HepG2 (cell line): ENCODE data around the gene TOM1L2. TPM values are rescaled to one million over a fixed set of nuclear protein-coding genes. Genes with fewer than 3 reads are reported as not detected.

ENCODE experiments used
- ATF7 ChIP-seq, 2 experiments: fragments of 450-650 bp in 1 of 2; sonication (generic) in 1 of 2; formaldehyde crosslinking in 1 of 2; IDR thresholded peaks; 2 replicates each; pipeline versions ENCODE4 v1.4.0 to v1.6.1; 2016 to 2020; ENCODE audit warnings: antibody characterized with exemption in 1 of 2, mild to moderate bottlenecking in 1 of 2, missing genetic modification reagents in 1 of 2
- GTF2F1 ChIP-seq: fragments of 150-350 bp; IDR thresholded peaks from 2 replicates; pipeline ENCODE4 v1.6.1; 2014; ENCODE audit warnings: low read length
- HIVEP1 ChIP-seq: sonication (generic); formaldehyde crosslinking; IDR thresholded peaks from 2 replicates; pipeline ENCODE4 v1.4.0; 2020; ENCODE audit warnings: mild to moderate bottlenecking, missing genetic modification reagents
- IRF2 ChIP-seq: IDR thresholded peaks from 2 replicates; pipeline ENCODE4 v1.6.1; 2018; ENCODE audit warnings: missing genetic modification reagents, missing compliant biosample characterization
- MAFK ChIP-seq, 2 experiments: IDR thresholded peaks in 1 of 2; conservative IDR thresholded peaks in 1 of 2; 2 replicates each; pipeline ENCODE4 v1.6.1; 2011; ENCODE audit warnings: improper control_type of control experiment in 2 of 2, low read length in 2 of 2
- RBAK ChIP-seq: sonication (generic); formaldehyde crosslinking; IDR thresholded peaks from 2 replicates; pipeline ENCODE4 v1.5.1; 2020; ENCODE audit warnings: mild to moderate bottlenecking, missing genetic modification reagents
- RFXANK ChIP-seq: IDR thresholded peaks from 2 replicates; pipeline ENCODE4 v1.6.1; 2016
- SMAD1 ChIP-seq: sonication (generic); formaldehyde crosslinking; IDR thresholded peaks from 2 replicates; pipeline ENCODE4 v1.4.0; 2020; ENCODE audit warnings: missing genetic modification reagents, low read depth, mild to moderate bottlenecking, borderline replicate concordance
- TBL1XR1 ChIP-seq: fragments of 150-350 bp; IDR thresholded peaks from 2 replicates; pipeline ENCODE4 v1.6.1; 2014; ENCODE audit warnings: borderline replicate concordance, low read length; ENCODE audit not compliant: partially characterized antibody
- TEAD2 ChIP-seq: sonication (generic); formaldehyde crosslinking; IDR thresholded peaks from 2 replicates; pipeline ENCODE4 v1.9.0; 2021; ENCODE audit warnings: missing genetic modification reagents
- TP53 ChIP-seq: sonication (generic); formaldehyde crosslinking; conservative IDR thresholded peaks from 2 replicates; pipeline ENCODE4 v1.4.0; 2020; ENCODE audit warnings: missing genetic modification reagents
- ZEB1 ChIP-seq: IDR thresholded peaks from 2 replicates; pipeline ENCODE4 v1.6.1; 2012; ENCODE audit warnings: mild to moderate bottlenecking, low read depth, inconsistent platforms; ENCODE audit not compliant: insufficient replicate concordance
- ZFYVE20 ChIP-seq: sonication (generic); formaldehyde crosslinking; IDR thresholded peaks from 2 replicates; pipeline ENCODE4 v1.8.0; 2023; ENCODE audit warnings: low read depth, mild to moderate bottlenecking, moderate library complexity, missing genetic modification reagents, borderline replicate concordance
- ZKSCAN8 ChIP-seq: IDR thresholded peaks from 2 replicates; pipeline ENCODE4 v1.6.1; 2016; ENCODE audit warnings: borderline replicate concordance, missing genetic modification reagents, missing compliant biosample characterization
- ZNF18 ChIP-seq: sonication (generic); formaldehyde crosslinking; IDR thresholded peaks from 2 replicates; pipeline ENCODE4 v1.8.0; 2022; ENCODE audit warnings: mild to moderate bottlenecking, missing genetic modification reagents; ENCODE audit not compliant: insufficient replicate concordance
- ZNF20 ChIP-seq: sonication (generic); formaldehyde crosslinking; IDR thresholded peaks from 2 replicates; pipeline ENCODE4 v1.4.0; 2020; ENCODE audit warnings: mild to moderate bottlenecking, moderate library complexity, missing genetic modification reagents
- ZNF616 ChIP-seq: sonication (generic); formaldehyde crosslinking; IDR thresholded peaks from 2 replicates; pipeline ENCODE4 v1.5.0; 2020; ENCODE audit warnings: low read depth, mild to moderate bottlenecking, missing genetic modification reagents
- polyA plus RNA-seq, 8 experiments: library from polyadenylated mRNA; depleted of rRNA in 3 of 8; stranded (reverse) in 7 of 8; unstranded in 1 of 8; fragments of >200 nt; fragmentation: Illumina TruSeq in 4 of 8; extraction: Trizol in 4 of 8; gene quantifications; 2 replicates each; pipeline versions ENCODE4 v1.2.1 to v1.2.3, GENCODE V29; 2011 to 2016; ENCODE audit warnings: low read depth in 4 of 8, missing spikeins in 1 of 8, mixed read lengths in 1 of 8; ENCODE audit not compliant: insufficient read depth in 1 of 8
- total RNA-seq, 5 experiments: library from RNA; depleted of rRNA; stranded (reverse); fragments of >200 nt; fragmentation: Illumina TruSeq; extraction: Trizol; gene quantifications; 2 replicates each; pipeline ENCODE4 v1.2.3, GENCODE V29; 2016; ENCODE audit warnings: low read depth in 1 of 5
- TF ChIP-seq, protein P1 (sequence below): sonication (generic); formaldehyde crosslinking; IDR thresholded peaks from 2 replicates; pipeline ENCODE4 v1.4.0; 2020; ENCODE audit warnings: missing genetic modification reagents
- TF ChIP-seq, protein P2 (sequence below): sonication (generic); formaldehyde crosslinking; IDR thresholded peaks from 2 replicates; pipeline ENCODE4 v1.8.0; 2022; ENCODE audit warnings: mild to moderate bottlenecking, missing genetic modification reagents, moderate library complexity
- TF ChIP-seq, protein P3 (sequence below): sonication (generic); formaldehyde crosslinking; IDR thresholded peaks from 2 replicates; pipeline ENCODE4 v1.5.0; 2020; ENCODE audit warnings: mild to moderate bottlenecking, missing genetic modification reagents

The TOM1L2 gene
- total and polyA plus RNA-seq, 2 of the 13 experiments (the other 11 are each of a cell fraction or from before 2014, with no cell fraction given), result 4.7 to 7.4 TPM

DNA sequence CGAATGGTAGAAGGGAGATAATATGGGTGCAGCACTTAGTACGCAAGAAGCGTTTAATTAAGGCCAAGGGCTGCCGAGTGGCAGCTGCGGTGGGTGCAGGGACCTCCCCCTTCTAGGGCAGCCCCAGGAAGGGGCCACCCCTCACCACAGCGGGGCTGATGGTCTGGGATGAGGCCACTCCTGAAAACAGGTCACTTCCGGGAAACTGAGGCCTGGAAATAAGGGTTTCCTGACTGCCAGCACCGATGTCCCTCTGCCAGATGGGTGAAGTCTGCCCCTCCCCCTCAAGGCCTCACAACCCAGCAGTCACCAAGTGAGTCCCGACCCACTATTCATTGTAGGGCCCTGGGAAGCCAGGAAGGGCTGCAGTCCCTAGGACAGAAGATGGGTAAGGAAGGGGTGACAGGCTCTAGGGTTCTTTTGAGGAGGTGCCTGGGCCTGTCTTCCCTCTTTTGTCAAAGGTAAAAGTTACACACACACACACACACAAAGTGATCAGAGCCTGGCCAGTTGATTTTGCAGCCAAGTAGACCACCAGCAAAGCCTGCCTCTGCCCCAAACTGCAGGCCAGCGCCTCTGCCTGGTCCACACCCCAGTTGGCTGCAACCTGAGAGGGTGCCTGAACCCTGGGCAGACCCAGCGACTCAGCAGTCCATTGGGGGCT lies 147.9 kb downstream of the TOM1L2 start (continued):
- TF ChIP-seq, protein P1, sequence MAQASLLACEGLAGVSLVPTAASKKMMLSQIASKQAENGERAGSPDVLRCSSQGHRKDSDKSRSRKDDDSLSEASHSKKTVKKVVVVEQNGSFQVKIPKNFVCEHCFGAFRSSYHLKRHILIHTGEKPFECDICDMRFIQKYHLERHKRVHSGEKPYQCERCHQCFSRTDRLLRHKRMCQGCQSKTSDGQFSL, result 0 out of 2 replicates have a peak, but pooled peaks have one; percentile 4
- TF ChIP-seq, protein P2, sequence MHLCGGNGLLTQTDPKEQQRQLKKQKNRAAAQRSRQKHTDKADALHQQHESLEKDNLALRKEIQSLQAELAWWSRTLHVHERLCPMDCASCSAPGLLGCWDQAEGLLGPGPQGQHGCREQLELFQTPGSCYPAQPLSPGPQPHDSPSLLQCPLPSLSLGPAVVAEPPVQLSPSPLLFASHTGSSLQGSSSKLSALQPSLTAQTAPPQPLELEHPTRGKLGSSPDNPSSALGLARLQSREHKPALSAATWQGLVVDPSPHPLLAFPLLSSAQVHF (CRISPR knock-in tag), result no peak
- no peak for TF ChIP-seq ZEB1
- no peak for TF ChIP-seq IRF2 (CRISPR knock-in tag)
- TF ChIP-seq TP53 (CRISPR knock-in tag), result no peak
- no peak for TF ChIP-seq ZNF18
- no peak for TF ChIP-seq TBL1XR1
- TF ChIP-seq RBAK (CRISPR knock-in tag), result no peak
- no peak for TF ChIP-seq ZNF20
- no peak for TF ChIP-seq ZNF616
- TF ChIP-seq, protein P3, sequence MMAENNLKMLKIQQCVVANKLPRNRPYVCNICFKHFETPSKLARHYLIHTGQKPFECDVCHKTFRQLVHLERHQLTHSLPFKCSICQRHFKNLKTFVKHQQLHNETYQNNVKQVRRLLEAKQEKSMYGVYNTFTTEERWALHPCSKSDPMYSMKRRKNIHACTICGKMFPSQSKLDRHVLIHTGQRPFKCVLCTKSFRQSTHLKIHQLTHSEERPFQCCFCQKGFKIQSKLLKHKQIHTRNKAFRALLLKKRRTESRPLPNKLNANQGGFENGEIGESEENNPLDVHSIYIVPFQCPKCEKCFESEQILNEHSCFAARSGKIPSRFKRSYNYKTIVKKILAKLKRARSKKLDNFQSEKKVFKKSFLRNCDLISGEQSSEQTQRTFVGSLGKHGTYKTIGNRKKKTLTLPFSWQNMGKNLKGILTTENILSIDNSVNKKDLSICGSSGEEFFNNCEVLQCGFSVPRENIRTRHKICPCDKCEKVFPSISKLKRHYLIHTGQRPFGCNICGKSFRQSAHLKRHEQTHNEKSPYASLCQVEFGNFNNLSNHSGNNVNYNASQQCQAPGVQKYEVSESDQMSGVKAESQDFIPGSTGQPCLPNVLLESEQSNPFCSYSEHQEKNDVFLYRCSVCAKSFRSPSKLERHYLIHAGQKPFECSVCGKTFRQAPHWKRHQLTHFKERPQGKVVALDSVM (CRISPR knock-in tag), result no peak
- TF ChIP-seq HIVEP1 (CRISPR knock-in tag), result no peak
- no peak for TF ChIP-seq TEAD2 (CRISPR knock-in tag)
- no peak for TF ChIP-seq SMAD1 (CRISPR knock-in tag)
- no peak for TF ChIP-seq GTF2F1
- TF ChIP-seq ATF7 (IDR thresholded peaks at IDR 0.05), result no peak
- peak; percentile 65; the same call in 1 of the 2 replicates for TF ChIP-seq ATF7 (CRISPR knock-in tag; IDR thresholded peaks at IDR 0.05)
- no peak for TF ChIP-seq ZKSCAN8 (CRISPR knock-in tag)
- no peak for TF ChIP-seq MAFK (conservative IDR thresholded peaks at IDR 0.05 in 1 of 2, IDR thresholded peaks at IDR 0.05 in 1 of 2; ENCODE audit: low read length in 2 of 2)
- TF ChIP-seq RFXANK, result no peak
- no peak for TF ChIP-seq ZFYVE20 (CRISPR knock-in tag)
